Subcutaneous adipose tissue (tissue), 4 donors: ENCODE data around the gene LRIT2. TPM values are rescaled to one million over a fixed set of nuclear protein-coding genes. Genes with fewer than 3 reads are reported as not detected.

Source experiments
- total RNA-seq, 4 donors: library from RNA; depleted of rRNA; stranded (reverse); fragments of >200 nt; gene quantifications; one replicate each; pipeline ENCODE4 v1.1.0, GENCODE V29; 2016
- TF ChIP-seq, protein P1 (sequence below): fragments of 450-650 bp; IDR thresholded peaks from one replicate; pipeline ENCODE4 v1.5.1; 2016; ENCODE audit warnings: low read depth, mild to moderate bottlenecking, control low read depth, antibody characterized with exemption, moderate library complexity

LRIT2 gene
- total RNA-seq, 4 donors from 2014 or later: not detected

DNA sequence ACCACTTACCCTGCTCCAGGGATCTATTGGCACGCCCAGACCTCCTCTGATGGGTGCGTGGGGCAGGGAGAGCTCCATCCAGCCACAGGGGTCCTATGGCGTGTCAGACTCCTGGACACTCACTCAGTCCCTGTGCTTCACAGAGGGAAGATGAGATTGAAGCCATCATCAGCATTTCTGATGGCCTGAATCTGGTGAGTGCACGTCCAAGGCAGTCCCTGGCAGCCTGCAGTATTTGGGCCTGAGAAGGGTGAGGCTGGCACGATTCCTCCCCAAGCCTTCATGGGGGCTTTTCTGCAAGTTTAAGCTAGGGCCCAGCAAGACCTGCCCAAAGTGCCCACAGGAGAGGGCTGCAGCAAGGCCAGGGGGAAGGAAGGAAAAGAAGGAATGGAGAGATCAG is 27.7 kb downstream of the LRIT2 start:
- TF ChIP-seq, protein P1, sequence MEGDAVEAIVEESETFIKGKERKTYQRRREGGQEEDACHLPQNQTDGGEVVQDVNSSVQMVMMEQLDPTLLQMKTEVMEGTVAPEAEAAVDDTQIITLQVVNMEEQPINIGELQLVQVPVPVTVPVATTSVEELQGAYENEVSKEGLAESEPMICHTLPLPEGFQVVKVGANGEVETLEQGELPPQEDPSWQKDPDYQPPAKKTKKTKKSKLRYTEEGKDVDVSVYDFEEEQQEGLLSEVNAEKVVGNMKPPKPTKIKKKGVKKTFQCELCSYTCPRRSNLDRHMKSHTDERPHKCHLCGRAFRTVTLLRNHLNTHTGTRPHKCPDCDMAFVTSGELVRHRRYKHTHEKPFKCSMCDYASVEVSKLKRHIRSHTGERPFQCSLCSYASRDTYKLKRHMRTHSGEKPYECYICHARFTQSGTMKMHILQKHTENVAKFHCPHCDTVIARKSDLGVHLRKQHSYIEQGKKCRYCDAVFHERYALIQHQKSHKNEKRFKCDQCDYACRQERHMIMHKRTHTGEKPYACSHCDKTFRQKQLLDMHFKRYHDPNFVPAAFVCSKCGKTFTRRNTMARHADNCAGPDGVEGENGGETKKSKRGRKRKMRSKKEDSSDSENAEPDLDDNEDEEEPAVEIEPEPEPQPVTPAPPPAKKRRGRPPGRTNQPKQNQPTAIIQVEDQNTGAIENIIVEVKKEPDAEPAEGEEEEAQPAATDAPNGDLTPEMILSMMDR: no peak

DNA sequence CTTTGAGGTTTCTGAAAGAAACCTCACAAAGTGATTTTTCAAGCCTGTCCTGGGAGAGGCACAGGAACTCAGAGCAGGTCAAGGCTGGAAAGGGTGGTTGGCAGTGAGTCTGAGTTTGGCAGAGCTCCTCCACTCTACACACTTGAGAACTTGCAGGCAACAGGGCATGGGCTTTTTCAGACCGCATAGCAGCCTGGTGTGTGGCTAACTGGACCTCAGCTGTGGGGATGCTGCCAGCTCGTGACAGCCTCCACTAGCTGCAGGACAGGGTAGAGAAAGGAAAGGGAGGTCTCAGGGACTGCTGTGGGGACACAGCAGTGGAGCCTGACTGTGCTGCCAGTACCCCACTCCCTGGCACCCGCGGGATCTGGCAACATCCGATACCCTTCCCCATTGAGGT is 28.4 kb downstream of the LRIT2 start:
- TF ChIP-seq, protein P1: no peak

DNA sequence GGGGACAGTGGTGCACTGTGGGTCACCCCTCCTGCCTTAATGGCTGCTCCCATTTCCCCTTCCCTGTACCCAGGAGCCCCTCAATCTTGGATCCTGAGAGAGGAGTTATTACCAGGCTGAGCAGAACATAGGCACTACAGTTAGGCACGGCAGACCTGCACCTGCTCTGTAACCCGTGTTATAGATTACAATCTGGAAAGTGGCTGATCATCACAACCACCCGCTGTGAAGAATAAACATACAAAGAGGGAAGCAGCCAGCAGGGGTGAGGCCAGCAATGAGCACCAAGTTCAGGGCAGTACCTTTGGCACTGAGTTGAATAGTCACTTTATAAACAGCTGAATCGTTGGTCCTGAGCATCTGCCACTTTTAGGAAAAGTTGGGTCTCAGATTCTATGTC is 29.3 kb downstream of the LRIT2 start:
- TF ChIP-seq, protein P1: no peak

DNA sequence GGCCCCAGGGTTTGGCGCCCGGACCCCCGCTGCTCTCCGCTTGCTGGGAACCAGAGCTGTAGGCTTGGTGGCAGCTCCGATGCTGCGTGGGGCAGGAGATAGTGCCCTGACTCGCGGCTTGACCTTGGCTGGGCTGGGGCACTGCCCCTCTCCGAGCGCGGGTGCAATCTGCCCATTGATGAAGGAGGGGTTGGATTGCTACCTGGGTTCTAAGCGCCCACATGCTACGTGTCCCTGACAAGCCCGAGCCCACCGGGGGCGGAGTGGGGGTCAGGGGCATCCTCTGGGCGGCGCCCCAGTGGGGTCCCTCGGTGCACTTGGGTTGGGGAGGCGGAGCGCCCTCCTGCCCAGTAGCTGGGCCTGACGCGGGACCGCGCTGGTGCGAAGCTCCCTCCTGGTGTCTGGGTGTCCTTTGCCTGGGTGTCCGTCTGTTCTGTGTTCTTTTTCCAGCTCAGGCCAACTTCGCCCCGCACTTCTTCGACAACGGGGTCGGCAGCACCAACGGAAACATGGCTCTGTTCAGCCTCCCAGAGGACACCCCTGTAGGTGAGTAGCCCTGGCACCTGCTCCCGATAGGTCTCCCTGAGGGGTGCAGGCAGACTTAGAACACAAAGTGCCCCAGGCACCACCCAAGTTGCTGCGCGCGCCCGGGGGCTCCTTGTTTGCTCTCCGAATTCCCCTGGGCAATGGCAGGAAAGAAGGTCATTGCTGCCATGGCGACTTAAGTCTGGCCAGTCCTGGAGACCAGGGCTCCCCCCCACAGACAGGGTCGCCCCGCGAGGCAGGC is 30.1 kb downstream of the LRIT2 start:
- TF ChIP-seq, protein P1: no peak

DNA sequence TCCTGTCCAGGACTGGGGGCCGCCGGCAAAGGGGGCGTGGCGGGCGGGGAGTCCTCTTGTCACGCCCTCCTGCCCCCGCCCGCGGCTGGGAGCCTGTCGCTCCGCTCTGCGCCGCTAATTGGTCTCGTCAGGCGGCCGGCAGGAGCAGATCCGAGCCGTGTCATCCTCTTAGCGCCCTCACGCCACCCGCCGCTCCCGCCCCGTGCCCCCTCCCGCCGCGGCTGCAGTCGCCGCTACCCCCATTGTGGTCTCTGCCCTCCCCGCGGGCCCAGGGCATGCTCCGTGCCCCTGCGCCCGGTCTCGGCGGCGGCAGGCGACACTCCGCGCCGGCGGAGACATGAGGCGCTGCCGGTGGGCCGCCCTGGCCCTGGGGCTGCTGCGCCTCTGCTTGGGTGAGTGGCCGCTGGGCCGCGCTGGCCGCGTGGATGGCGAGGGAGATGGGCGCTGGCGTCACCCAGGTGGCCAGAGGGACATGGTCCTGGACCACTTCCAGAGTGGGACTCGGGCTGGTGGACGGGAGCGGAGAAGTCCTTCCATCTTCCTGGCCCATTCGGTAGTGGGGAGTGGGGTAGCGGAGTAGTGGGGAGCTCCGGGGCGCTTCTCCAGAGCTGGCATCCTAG is 30.8 kb downstream of the LRIT2 start, which contains the start of gene CDHR1:
Gene CDHR1 (plus strand): TSS at position 114 of the 620 bp plus-strand sequence. CDS start 224 bp downstream, at position 338.
- TF ChIP-seq, protein P1: no peak

DNA sequence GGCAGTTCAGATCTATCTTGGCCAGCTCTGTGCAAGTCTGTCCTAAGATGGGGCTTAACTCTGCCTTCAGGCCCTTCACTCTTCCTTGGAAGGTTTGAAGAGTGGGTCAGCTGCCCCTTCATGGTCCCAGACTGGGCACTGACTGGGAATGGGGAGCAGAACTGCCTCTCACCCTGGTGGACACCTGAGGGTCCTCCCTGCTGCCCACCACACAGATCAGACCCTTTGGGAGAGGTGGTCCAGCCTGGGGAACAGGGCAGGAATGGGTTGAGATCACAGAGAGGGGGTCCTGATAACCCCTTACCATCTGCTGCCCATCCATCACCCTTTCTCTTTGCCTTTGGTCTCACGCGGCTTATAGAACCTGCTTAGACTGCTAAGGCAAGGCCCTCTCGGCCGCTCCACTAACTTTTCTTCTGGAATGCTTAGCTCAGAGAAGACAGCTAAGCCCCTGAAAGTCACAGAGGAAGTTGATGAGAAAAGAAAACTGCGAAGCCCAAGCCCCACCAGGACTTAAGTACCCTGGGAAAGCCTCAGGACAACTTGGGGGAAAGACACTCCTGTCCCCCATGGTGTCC is 31.4 kb downstream of the LRIT2 start:
- TF ChIP-seq, protein P1: no peak

DNA sequence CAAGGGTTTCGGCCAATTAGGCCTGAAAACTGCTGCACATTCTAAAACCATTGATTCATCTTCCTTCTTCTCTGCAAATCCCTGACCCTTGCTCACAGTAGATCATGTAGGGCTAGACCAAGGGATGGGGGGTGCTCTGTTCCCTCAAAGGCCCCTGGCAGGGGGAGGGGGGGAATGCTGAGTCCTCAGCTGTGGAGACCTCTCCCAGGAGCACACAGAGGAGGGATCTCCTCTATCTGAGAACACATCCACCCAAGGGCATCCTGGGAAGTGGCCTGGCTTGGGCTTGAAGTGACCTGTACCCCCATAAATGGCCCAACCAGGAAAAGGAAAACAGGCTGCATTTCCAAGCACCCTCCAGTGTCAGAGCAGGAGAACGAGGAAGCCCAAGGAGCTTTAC is 32.0 kb downstream of the LRIT2 start:
- TF ChIP-seq, protein P1: no peak
